GM12875 (cell line): Measurements from ENCODE around the gene KCNA1.
"Not testable (repeated sequence)": the region's sequence is repeated elsewhere in the genome, so short reads cannot be mapped to it uniquely, and the experiment has no call there.

Experiments used
- H3K4me3 ChIP-seq: one replicate; pipeline ENCODE4 v1.5.1; 2011; ENCODE audit warnings: low read depth, low read length, control low read depth
- TF ChIP-seq, protein P1 (sequence below): IDR thresholded peaks from 2 replicates; pipeline ENCODE4 v1.5.1; 2011; ENCODE audit warnings: low read depth, mild to moderate bottlenecking, control low read depth, inconsistent platforms, low read length, moderate library complexity, borderline replicate concordance; ENCODE audit not compliant: insufficient read depth

Gene KCNA1

DNA sequence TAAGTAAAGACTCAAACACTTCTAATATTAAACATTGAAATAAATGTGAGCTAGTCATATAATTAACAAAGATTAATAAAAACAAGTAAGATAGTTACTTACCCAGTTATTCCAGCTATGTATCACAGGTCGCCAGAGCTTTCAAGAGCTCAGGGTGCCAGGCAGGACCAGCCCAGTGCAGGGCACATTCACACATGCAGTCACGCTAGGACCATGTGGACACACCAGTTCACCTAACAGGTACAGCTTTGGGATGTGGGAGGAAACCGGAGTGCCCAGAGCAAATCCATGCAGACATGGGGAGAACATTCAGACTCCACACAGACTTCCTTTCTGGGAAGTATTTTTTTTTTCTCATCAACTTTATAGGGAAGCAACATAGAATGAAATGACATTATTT, 39.3 kb upstream of the KCNA1 start:
- TF ChIP-seq, protein P1, sequence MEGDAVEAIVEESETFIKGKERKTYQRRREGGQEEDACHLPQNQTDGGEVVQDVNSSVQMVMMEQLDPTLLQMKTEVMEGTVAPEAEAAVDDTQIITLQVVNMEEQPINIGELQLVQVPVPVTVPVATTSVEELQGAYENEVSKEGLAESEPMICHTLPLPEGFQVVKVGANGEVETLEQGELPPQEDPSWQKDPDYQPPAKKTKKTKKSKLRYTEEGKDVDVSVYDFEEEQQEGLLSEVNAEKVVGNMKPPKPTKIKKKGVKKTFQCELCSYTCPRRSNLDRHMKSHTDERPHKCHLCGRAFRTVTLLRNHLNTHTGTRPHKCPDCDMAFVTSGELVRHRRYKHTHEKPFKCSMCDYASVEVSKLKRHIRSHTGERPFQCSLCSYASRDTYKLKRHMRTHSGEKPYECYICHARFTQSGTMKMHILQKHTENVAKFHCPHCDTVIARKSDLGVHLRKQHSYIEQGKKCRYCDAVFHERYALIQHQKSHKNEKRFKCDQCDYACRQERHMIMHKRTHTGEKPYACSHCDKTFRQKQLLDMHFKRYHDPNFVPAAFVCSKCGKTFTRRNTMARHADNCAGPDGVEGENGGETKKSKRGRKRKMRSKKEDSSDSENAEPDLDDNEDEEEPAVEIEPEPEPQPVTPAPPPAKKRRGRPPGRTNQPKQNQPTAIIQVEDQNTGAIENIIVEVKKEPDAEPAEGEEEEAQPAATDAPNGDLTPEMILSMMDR = no peak
- no peak overlapping the region for H3K4me3 ChIP-seq

DNA sequence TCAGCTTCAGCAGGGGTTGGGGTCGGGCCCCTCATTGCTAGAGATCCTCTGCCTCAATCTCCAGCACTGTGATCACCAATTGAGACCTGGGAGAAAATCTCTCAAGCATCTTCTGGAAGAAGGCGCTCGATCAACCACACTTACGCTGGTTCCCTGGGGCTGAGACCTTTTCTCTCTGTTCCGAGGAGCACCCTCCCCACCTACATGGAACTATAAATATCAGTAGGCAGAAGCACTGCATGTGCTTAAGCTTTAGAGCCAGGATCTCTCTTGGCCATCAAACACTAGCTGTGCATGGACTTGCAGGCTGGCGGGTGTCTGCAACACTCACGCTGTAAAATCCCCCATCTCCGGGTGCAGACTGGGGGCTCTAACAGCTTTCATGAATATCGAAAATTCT, 38.2 kb upstream of the KCNA1 start:
- no peak overlapping the region for H3K4me3 ChIP-seq
- TF ChIP-seq, protein P1 = no peak

DNA sequence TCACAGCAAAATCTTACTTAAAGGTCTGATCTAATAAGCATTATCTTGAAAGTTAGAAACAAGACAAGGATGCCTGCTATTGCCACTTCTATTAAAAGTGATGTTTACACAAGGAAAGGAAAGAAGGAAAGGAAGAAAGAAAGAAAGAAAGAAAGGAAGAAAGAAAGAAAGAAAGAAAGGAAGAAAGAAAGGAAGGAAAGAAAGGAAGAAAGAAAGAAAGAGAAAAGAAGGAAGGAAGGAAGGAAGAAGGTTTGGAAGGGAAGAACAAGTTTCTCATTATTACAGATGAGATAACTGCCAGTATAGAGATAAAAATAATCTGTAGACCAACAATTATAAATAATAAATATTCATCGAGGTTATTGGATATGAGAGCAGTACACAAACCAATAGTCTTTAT, 35.8 kb upstream of the KCNA1 start:
- H3K4me3 ChIP-seq = no peak overlapping the region
- TF ChIP-seq, protein P1 = no peak

DNA sequence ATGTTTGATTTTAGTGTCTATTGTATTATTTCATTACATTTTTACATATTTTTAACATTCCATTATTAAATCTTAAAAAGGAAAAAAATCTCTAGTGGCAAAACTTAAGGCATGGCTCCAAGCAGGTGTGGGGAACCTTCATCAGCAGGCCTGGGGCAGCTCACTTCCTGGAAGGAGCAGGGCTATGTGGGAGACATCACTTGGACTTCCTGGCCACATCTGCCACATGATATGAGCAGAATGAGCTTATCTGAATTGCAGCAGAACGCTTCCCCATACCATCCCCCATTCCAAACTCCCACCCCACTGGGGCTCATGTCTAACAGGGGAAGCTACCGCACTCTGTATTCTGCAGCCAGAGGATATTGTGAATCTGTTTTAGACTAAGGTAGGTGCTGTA, 35.0 kb upstream of the KCNA1 start:
- TF ChIP-seq, protein P1 = no peak
- H3K4me3 ChIP-seq = no peak overlapping the region

DNA sequence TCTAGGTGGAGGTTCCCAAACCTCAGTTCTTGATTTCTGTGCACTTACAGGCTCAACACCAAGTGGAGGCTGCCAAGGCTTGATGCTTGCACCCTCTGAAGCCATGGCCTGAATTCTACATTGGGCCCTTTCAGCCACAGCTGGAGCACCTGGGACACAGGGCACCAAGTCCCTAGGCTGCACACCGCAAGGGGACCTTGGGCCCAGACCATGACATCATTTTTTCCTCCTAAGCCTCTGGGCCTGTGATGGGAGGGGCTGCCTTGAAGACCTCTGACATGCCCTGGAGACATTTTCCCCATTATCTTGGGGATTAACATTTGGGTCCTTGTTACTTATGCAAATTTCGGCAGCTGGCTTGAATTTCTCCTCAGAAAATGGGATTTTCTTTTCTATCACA, 30.2 kb upstream of the KCNA1 start:
- H3K4me3 ChIP-seq = not testable (repeated sequence)

DNA sequence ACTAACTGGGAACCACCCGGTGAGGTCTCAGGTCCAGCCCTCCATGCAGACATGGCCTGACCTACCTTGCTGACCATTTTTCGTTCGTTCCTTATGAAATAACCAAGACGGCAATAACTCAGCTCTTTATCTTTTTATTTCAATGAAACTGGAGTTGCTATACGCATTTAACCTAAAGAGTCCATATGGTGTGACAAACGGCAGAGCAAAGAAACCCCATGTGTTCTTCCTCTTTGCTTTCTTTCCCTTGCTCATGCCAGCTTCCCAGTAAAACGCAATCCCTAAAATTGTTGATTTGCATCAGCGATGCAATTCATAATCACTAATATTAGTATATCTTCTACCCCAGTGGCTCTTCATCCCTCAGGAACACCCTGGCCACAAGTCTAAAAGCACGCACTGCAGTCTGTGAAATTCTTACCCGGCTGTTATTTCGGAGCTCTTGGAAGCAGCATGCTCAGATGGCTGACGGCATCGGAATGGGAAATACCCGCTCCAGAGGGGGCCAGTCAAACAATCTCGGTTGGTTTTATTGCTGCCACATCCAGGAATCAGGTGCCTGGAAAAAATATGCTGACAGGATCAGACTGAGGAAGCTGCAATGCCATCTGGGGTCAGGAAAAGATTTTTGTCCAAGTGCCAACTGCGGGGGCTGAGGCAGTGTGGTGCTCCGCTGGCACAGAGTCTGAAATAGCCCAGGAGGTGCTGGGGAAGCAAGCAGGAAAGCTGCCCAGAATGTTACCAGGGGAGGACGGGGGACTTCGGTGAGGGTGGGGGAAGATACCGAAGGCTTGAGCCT, 28.2 kb upstream of the KCNA1 start:
- TF ChIP-seq, protein P1 = no peak
- no peak overlapping the region for H3K4me3 ChIP-seq

DNA sequence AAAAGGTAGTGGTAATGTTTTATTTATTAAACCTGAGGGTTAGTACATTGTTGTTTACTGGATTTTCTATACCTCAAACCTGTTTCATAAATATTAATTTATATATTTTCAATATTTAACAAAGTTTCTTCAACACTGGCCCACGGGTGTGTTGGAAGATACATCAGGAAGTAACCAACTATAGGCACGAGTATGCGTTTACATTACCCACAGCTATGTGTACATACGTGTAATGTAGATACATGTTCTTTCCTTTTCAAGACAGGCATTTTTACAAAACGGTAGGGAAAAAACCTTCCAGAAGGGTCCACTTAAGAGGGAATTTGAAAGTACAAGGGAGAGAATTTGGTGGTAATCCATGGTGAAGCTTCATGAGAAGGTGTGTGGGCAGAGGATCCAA, 17.8 kb upstream of the KCNA1 start:
- TF ChIP-seq, protein P1 = no peak

DNA sequence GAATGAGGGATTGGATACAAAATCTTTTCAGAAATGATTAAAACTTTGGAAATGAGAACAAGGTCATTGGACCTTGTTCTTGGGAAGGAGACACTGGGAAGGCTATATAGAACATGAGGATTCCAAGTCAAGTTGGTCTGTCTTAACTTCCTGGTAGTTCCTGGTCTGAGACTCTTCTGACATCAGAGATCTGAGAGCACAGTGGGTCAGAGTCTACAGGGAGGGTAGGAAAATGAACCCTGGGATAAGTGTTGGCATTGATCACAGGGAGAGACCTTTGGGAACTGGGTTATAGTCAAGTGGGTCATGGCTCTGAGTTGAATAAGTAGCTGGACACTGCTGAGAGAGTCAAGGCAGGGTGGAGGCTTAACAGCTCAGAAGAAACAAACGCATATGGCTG, 17.3 kb upstream of the KCNA1 start:
- TF ChIP-seq, protein P1 = no peak
- no peak overlapping the region for H3K4me3 ChIP-seq

More for the DNA sequence above, 17.8 kb upstream of the KCNA1 start:
- no peak overlapping the region for H3K4me3 ChIP-seq
